HepG2 (cell line): ENCODE measurements around the gene NTMT1. TPM values are rescaled to one million over a fixed set of nuclear protein-coding genes. Genes with fewer than 3 reads are reported as not detected.

Experiments used
- ATAC-seq: fragments of 200-7000 bp; cut with Tn5 transposase; 3 replicates; pipeline ENCODE4 v1.9.1; 2020; ENCODE audit warnings: mild to moderate bottlenecking, moderate library complexity
- BruUV-seq: library from RNA; stranded (reverse); fragments of 400-500 nt; replicated peaks from 2 replicates; lab custom pipeline; 2021; lab: Mats Ljungman, UMichigan
- CTCF ChIA-PET: fragments of 300-600 bp; formaldehyde crosslinking; extraction: SDS; loops from one replicate; lab custom pipeline; 2021; ENCODE audit warnings: low total read pairs, inconsistent platforms, low intra/inter-chr PET ratio; lab: Yijun Ruan, JAX
- POLR2A ChIA-PET: fragments of 350-600 bp; sonication (Branson Sonifier 250); formaldehyde crosslinking; loops from one replicate; lab custom pipeline; 2020; ENCODE audit warnings: antibody characterized with exemption, inconsistent platforms; lab: Yijun Ruan, JAX
- DNase-seq: peaks from one replicate; pipeline ENCODE4 v3.0.0-alpha.2; 2015; ENCODE audit warnings: low spot score
- FAIRE-seq: peaks from 3 replicates; lab custom pipeline; 2011; peaks lifted over from hg19 to GRCh38; lab: Jason Lieb, UNC
- H2AFZ ChIP-seq: one replicate; pipeline ENCODE4 v1.6.1; 2011; ENCODE audit warnings: low read length, inconsistent platforms
- H3K27ac ChIP-seq: fragments of 300-600 bp; 3 replicates; pipeline ENCODE4 v1.8.0; 2011; ENCODE audit warnings: mixed run types, mild to moderate bottlenecking, mixed read lengths, low read length, inconsistent platforms; ENCODE audit not compliant: insufficient read depth; ENCODE audit errors: extremely low read length
- H3K27me3 ChIP-seq, 2 experiments: fragments of 200-600 bp in 1 of 2; 2 replicates in 1 of 2; 3 replicates in 1 of 2; pipeline versions ENCODE4 v1.6.0 to v1.8.0; 2011; ENCODE audit warnings: low read length in 2 of 2, mild to moderate bottlenecking in 2 of 2, moderate library complexity in 2 of 2, inconsistent platforms in 1 of 2; ENCODE audit not compliant: insufficient read depth in 2 of 2, control insufficient read depth in 1 of 2
- H3K36me3 ChIP-seq, 2 experiments: fragments of 200-600 bp in 1 of 2; replicated peaks in 1 of 2; 2 replicates in 1 of 2; 3 replicates in 1 of 2; pipeline versions ENCODE4 v1.5.1 to v1.8.0; 2011; ENCODE audit warnings: low read length in 2 of 2, inconsistent platforms in 1 of 2; ENCODE audit not compliant: insufficient read depth in 2 of 2, control insufficient read depth in 1 of 2
- H3K4me1 ChIP-seq: 2 replicates; pipeline ENCODE4 v1.5.1; 2012; ENCODE audit warnings: low read length, inconsistent platforms; ENCODE audit not compliant: insufficient read depth
- H3K4me2 ChIP-seq: 2 replicates; pipeline ENCODE4 v1.6.0; 2011; ENCODE audit warnings: low read depth, low read length, inconsistent platforms
- H3K4me3 ChIP-seq, 3 experiments: fragments of 200-600 bp in 1 of 3; sonication (generic), shearing (Covaris generic) in 1 of 3; replicated peaks in 1 of 3; 2 replicates each; pipeline ENCODE4 v1.5.1; 2011 to 2016; ENCODE audit warnings: low read length in 3 of 3, inconsistent platforms in 2 of 3, low read depth in 2 of 3, mild to moderate bottlenecking in 2 of 3, control low read depth in 1 of 3, mixed read lengths in 1 of 3; ENCODE audit not compliant: insufficient read depth in 1 of 3
- H3K79me2 ChIP-seq: one replicate; pipeline ENCODE4 v1.6.1; 2011; ENCODE audit warnings: low read length, inconsistent platforms; ENCODE audit not compliant: insufficient read depth
- H3K9ac ChIP-seq: 2 replicates; pipeline ENCODE4 v1.6.0; 2011; ENCODE audit warnings: mild to moderate bottlenecking, low read depth, low read length, inconsistent platforms; ENCODE audit not compliant: insufficient read depth
- H3K9me3 ChIP-seq: 2 replicates; pipeline ENCODE4 v1.5.1; 2012; ENCODE audit warnings: mild to moderate bottlenecking, low read length
- H4K20me1 ChIP-seq: 2 replicates; pipeline ENCODE4 v1.6.0; 2011; ENCODE audit warnings: inconsistent platforms, mild to moderate bottlenecking, low read length, moderate library complexity; ENCODE audit not compliant: insufficient read depth
- FOXA3 ChIP-seq: IDR thresholded peaks from 2 replicates; pipeline ENCODE4 v1.6.1; 2016; ENCODE audit warnings: missing genetic modification reagents, missing compliant biosample characterization
- HOXA3 ChIP-seq: sonication (generic); formaldehyde crosslinking; IDR thresholded peaks from 2 replicates; pipeline ENCODE4 v1.5.0; 2020; ENCODE audit warnings: missing genetic modification reagents
- PAXIP1 ChIP-seq: sonication (generic); formaldehyde crosslinking; conservative IDR thresholded peaks from 2 replicates; pipeline ENCODE4 v1.4.0; 2020; ENCODE audit warnings: mild to moderate bottlenecking, missing genetic modification reagents, moderate library complexity
- RFX5 ChIP-seq: IDR thresholded peaks from 2 replicates; pipeline ENCODE4 v1.6.1; 2011; ENCODE audit warnings: low read depth, low read length, improper control_type of control experiment
- TFAP4 ChIP-seq: sonication (generic); IDR thresholded peaks from 2 replicates; pipeline ENCODE4 v1.6.1; 2016; ENCODE audit warnings: low read depth, borderline replicate concordance
- UBTF ChIP-seq: sonication (generic); formaldehyde crosslinking; IDR thresholded peaks from 2 replicates; pipeline ENCODE4 v1.4.0; 2020; ENCODE audit warnings: mild to moderate bottlenecking, missing genetic modification reagents
- ZFP36 ChIP-seq: fragments of 150-350 bp; IDR thresholded peaks from 2 replicates; pipeline ENCODE4 v1.6.1; 2018; ENCODE audit warnings: borderline replicate concordance, low read length, low read depth; ENCODE audit not compliant: partially characterized antibody
- WGBS: methylation state at CpG from one replicate; pipeline ENCODE4 v1.1.6; 2017; ENCODE audit warnings: low lambda C conversion rate; 5-methylcytosine and 5-hydroxymethylcytosine counted together
- in situ Hi-C: cut with HindIII; loops from 2 replicates; pipeline ENCODE4 v1.10.0; 2017; ENCODE audit warnings: low pct_unique_long_range_greater_than_20kb; ENCODE audit not compliant: extremely low pct_ligation_motif_present
- intact Hi-C: fragments of 100-400 bp; cut with micrococcal nuclease; formaldehyde crosslinking; loops from one replicate; pipeline ENCODE4 v1.10.0; 2022; ENCODE audit not compliant: unreplicated experiment
- polyA plus RNA-seq, 8 experiments: library from polyadenylated mRNA; depleted of rRNA in 3 of 8; stranded (reverse) in 7 of 8; unstranded in 1 of 8; fragments of >200 nt; fragmentation: Illumina TruSeq in 4 of 8; extraction: Trizol in 4 of 8; gene quantifications; 2 replicates each; pipeline versions ENCODE4 v1.2.1 to v1.2.3, GENCODE V29; 2011 to 2016; ENCODE audit warnings: low read depth in 4 of 8, missing spikeins in 1 of 8, mixed read lengths in 1 of 8; ENCODE audit not compliant: insufficient read depth in 1 of 8
- total RNA-seq, 5 experiments: library from RNA; depleted of rRNA; stranded (reverse); fragments of >200 nt; fragmentation: Illumina TruSeq; extraction: Trizol; gene quantifications; 2 replicates each; pipeline ENCODE4 v1.2.3, GENCODE V29; 2016; ENCODE audit warnings: low read depth in 1 of 5
- TF ChIP-seq, protein P1 (sequence below): IDR thresholded peaks from 2 replicates; pipeline ENCODE4 v1.6.1; 2016; ENCODE audit warnings: mild to moderate bottlenecking

NTMT1 gene
- total and polyA plus RNA-seq, 2 of the 13 experiments (the other 11 are each of a cell fraction or from before 2014, with no cell fraction given), result 49.1 to 53.8 TPM

- no peak for ATAC-seq
- CTCF ChIA-PET, result no interaction called here
- in situ Hi-C loops, result no loop called here
These were observed 46.7 kb upstream of the NTMT1 start for GRCh38 chr9:129579294-129579693.

GRCh38 chr9:129580211-129580915 lies 45.6 kb upstream of the NTMT1 start:
- no peaks in the 10 kb centered on the region for H4K20me1 ChIP-seq
- peak; percentile 91 for DNase-seq
- BruUV-seq, result TSS peak; percentile 79
- peaks cover 75% of the 10 kb centered on the region for H3K4me1 ChIP-seq
- H2AFZ ChIP-seq, result no peak overlapping the region
- H3K9ac ChIP-seq, result peak overlapping the region; percentile 19; the same call in 1 of the 2 replicates
- no peaks in the 10 kb centered on the region for H3K36me3 ChIP-seq
- in situ Hi-C loops, result no loop called here
- H3K79me2 ChIP-seq, result peaks cover 9% of the 10 kb centered on the region
- H3K9me3 ChIP-seq, result no peaks in the 10 kb centered on the region
- no peaks in the 10 kb centered on the region for H3K27me3 ChIP-seq
- peak overlapping the region; percentile 67 for H3K4me2 ChIP-seq
- peak overlapping the region in 2 of 3 experiments; percentile 36 to 41; a peak in 5 of 6 replicates for H3K4me3 ChIP-seq
- ChIA-PET POLR2A (interaction anchor here (0.8 to 2.9 kb wide), 21 partner anchors 10 to 440 kb away, joined by 3 to 61 read pairs (median 4); partner anchors contain the start of gene IER5L), CTCF (no interaction called here)
- intact Hi-C loops, result no loop called here
- 62% methylated on average over 6 of the region's 11 CpGs for WGBS
- FAIRE-seq, result peak; percentile 91
- peak overlapping the region; percentile 50 for H3K27ac ChIP-seq
- ATAC-seq, result peak; percentile 70
- TF ChIP-seq HOXA3 (CRISPR knock-in tag) (peak; percentile 12; the same call in 1 of the 2 replicates), TFAP4 (peak; percentile 57; the same call in 1 of the 2 replicates), UBTF (CRISPR knock-in tag) (0 out of 2 replicates have a peak, but pooled peaks have one; percentile 19), FOXA3 (CRISPR knock-in tag) (peak; percentile 43), PAXIP1 (CRISPR knock-in tag) (peak; percentile 67)
- TF ChIP-seq, protein P1, sequence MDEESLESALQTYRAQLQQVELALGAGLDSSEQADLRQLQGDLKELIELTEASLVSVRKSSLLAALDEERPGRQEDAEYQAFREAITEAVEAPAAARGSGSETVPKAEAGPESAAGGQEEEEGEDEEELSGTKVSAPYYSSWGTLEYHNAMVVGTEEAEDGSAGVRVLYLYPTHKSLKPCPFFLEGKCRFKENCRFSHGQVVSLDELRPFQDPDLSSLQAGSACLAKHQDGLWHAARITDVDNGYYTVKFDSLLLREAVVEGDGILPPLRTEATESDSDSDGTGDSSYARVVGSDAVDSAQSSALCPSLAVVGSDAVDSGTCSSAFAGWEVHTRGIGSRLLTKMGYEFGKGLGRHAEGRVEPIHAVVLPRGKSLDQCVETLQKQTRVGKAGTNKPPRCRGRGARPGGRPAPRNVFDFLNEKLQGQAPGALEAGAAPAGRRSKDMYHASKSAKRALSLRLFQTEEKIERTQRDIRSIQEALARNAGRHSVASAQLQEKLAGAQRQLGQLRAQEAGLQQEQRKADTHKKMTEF, result peak; percentile 50; the same call in 1 of the 2 replicates

More at GRCh38 chr9:129579294-129579693, 46.7 kb upstream of the NTMT1 start:
- H3K36me3 ChIP-seq, result no peaks in the 10 kb centered on the region
- no peaks in the 10 kb centered on the region for H3K9me3 ChIP-seq
- no peak overlapping the region for H3K27ac ChIP-seq
- peak overlapping the region; percentile 67; the same call in 1 of the 2 replicates for H3K4me2 ChIP-seq
- no peak overlapping the region; the same call in 1 of the 2 replicates for H3K9ac ChIP-seq
- H3K4me3 ChIP-seq, result no peak overlapping the region
- no peaks in the 10 kb centered on the region for H3K27me3 ChIP-seq
- H3K4me1 ChIP-seq, result peaks cover 78% of the 10 kb centered on the region
- no peak overlapping the region for H2AFZ ChIP-seq
- peak; percentile 36 for TF ChIP-seq ZFP36
- no peak for TF ChIP-seq RFX5
- TF ChIP-seq, all 625 proteins: peak for 1
- DNase-seq, result no peak
- WGBS, result 96% methylated on average over 3 of the region's 3 CpGs
- POLR2A ChIA-PET, result interaction anchor here (0.5 to 2.9 kb wide), 9 partner anchors 9 to 137 kb away, joined by 3 to 61 read pairs (median 12); no protein-coding TSS in a partner anchor
- H4K20me1 ChIP-seq, result no peaks in the 10 kb centered on the region
- intact Hi-C loops, result no loop called here
- FAIRE-seq, result no peak
- peaks cover 9% of the 10 kb centered on the region for H3K79me2 ChIP-seq
- no TSS peak for BruUV-seq
